ENCODE data around the gene DNMT1. TPM values are rescaled to one million over a fixed set of nuclear protein-coding genes. Genes with fewer than 3 reads are reported as not detected.

The DNMT1 gene
- total RNA-seq, 2 donors from 2014 or later: 17.9 to 36.6 TPM

GRCh38 chr19:10112037-10112761 lies 82.6 kb downstream of the DNMT1 start:
- intact Hi-C loops (cut with DNase I): loop anchor here (5.0 kb wide), 1 partner anchor 185 kb away; no protein-coding TSS in a partner anchor
- no peak for DNase-seq
- 42 to 44% methylated on average over 23 of the region's 23 CpGs for WGBS, 2 donors
- H3K9me3 ChIP-seq: no peaks in the 10 kb centered on the region
- ATAC-seq: no peak
- no peak overlapping the region for H3K4me3 ChIP-seq
- H3K27ac ChIP-seq: peak overlapping the region in 2 of 4 donors; percentile 27 to 52
- H3K4me1 ChIP-seq: peaks cover 21% of the 10 kb centered on the region
- H3K36me3 ChIP-seq (replicated peaks in 1 of 2; ENCODE audit: insufficient read depth in 1 of 2, low read depth in 2 of 2): peaks cover 30 to 50% of the 10 kb centered on the region in 2 donors
- TF ChIP-seq POLR2A (IDR thresholded peaks at IDR 0.05): peak; percentile 4 to 10 (median 9)
- no peak for TF ChIP-seq CTCF (IDR thresholded peaks at IDR 0.05)
- H3K27me3 ChIP-seq: no peaks in the 10 kb centered on the region

GRCh38 chr19:10111405-10111811 lies 83.3 kb downstream of the DNMT1 start, which contains the start of gene P2RY11:
Gene P2RY11 (plus strand): TSS chr19:10111693. CDS start chr19:10111722, 29 bp downstream.
- DNase-seq (peak in 1 of 4 donors; percentile 68), ATAC-seq (no peak)
- TF ChIP-seq CTCF (IDR thresholded peaks at IDR 0.05): no peak
- TF ChIP-seq POLR2A (IDR thresholded peaks at IDR 0.05): no peak
- Histone ChIP-seq H3K27ac (peak within 1 kb of the TSS in 2 of 4 donors; percentile 27 to 52), H3K36me3 (replicated peaks in 1 of 2; ENCODE audit: insufficient read depth in 1 of 2, low read depth in 2 of 2) (peaks cover 24 to 47% of the 10 kb centered on the region in 2 donors), H3K9me3 (no peaks in the 10 kb centered on the region), H3K4me3 (no peak within 1 kb of the TSS), H3K27me3 (no peaks in the 10 kb centered on the region), H3K4me1 (peaks cover 29% of the 10 kb centered on the region)
- 57 to 81% methylated on average over 6 to 8 of the region's 8 CpGs for WGBS, 2 donors
- intact Hi-C loops (cut with DNase I): loop anchor here (5.0 kb wide), 1 partner anchor 184 kb away; no protein-coding TSS in a partner anchor

DNA sequence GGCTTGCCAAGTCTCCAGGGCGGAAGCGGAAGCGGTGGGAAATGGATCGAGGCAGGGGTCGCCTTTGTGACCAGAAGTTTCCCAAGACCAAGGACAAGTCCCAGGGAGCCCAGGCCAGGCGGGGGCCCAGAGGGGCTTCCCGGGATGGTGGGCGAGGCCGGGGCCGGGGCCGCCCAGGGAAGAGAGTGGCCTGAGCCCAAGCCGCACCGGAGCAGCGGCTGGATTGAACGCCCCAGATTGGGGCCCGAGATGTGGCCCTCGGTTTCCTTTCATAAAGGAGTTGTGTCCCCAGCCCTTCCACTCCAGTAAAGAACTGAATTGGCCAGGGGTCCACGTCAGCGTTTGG lies 83.8 kb downstream of the DNMT1 start:
- Histone ChIP-seq H3K4me3 (no peak overlapping the region), H3K36me3 (replicated peaks in 1 of 2; ENCODE audit: insufficient read depth in 1 of 2, low read depth in 2 of 2) (peaks cover 24 to 42% of the 10 kb centered on the region in 2 donors), H3K9me3 (no peaks in the 10 kb centered on the region), H3K27me3 (no peaks in the 10 kb centered on the region), H3K27ac (no peak overlapping the region), H3K4me1 (peaks cover 32% of the 10 kb centered on the region)
- intact Hi-C loops (cut with DNase I): loop anchor here (5.0 kb wide), 1 partner anchor 184 kb away; no protein-coding TSS in a partner anchor
- TF ChIP-seq CTCF (IDR thresholded peaks at IDR 0.05) (no peak), POLR2A (IDR thresholded peaks at IDR 0.05) (no peak)
- ATAC-seq (no peak), DNase-seq (no peak)
- WGBS, 2 donors: 80 to 92% methylated on average over 4 to 15 of the region's 19 CpGs

DNA sequence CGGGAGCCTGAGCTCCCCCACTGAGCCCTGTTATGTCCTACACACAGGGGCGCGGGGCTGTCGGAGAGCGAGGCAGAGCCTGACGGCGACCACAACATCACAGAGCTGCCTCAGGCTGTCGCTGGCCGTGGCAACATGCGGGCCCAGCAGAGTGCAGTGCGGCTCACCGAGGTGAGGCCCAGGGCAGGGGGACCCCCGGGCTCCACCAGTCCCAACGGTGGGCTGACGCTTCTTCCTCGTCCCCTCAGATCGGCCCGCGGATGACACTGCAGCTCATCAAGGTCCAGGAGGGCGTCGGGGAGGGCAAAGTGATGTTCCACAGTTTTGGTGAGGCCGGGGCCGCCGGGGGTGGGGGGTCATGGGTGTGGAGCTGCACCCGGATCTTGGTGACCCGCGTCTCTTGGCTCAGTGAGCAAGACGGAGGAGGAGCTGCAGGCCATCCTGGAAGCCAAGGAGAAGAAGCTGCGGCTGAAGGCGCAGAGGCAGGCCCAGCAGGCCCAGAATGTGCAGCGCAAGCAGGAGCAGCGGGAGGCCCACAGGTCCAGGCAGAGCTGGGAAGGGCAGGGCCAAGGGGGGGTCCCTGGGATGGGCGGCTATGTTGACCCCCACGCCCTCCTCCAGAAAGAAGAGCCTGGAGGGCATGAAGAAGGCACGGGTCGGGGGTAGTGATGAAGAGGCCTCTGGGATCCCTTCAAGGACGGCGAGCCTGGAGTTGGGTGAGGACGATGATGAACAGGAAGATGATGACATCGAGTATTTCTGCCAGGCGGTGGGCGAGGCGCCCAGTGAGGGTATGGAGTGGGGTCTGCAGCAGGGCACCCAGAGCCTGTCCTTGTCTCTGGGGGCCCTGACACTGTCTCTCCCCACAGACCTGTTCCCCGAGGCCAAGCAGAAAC lies 84.4 kb downstream of the DNMT1 start:
- Histone ChIP-seq H3K9me3 (no peaks in the 10 kb centered on the region), H3K27ac (no peak overlapping the region), H3K4me1 (peaks cover 36% of the 10 kb centered on the region), H3K27me3 (no peaks in the 10 kb centered on the region), H3K4me3 (no peak overlapping the region), H3K36me3 (replicated peaks in 1 of 2; ENCODE audit: insufficient read depth in 1 of 2, low read depth in 2 of 2) (peaks cover 24 to 36% of the 10 kb centered on the region in 2 donors)
- intact Hi-C loops (cut with DNase I): loop anchor here (5.0 kb wide), 1 partner anchor 183 kb away; no protein-coding TSS in a partner anchor
- ATAC-seq (no peak), DNase-seq (no peak)
- 91 to 94% methylated on average over 34 to 42 of the region's 44 CpGs for WGBS, 2 donors
- no peak for TF ChIP-seq POLR2A (IDR thresholded peaks at IDR 0.05)
- no peak for TF ChIP-seq CTCF (IDR thresholded peaks at IDR 0.05)

All from body of pancreas (tissue), 4 donors.